Adrenal gland (tissue), 12 donors: ENCODE data around the gene B9D1. TPM values are rescaled to one million over a fixed set of nuclear protein-coding genes. Genes with fewer than 3 reads are reported as not detected.

Experiments used
- DNase-seq, 7 donors: peaks; one replicate each; pipeline ENCODE4 v3.0.0-alpha.2; 2019 to 2020
- H3K27ac ChIP-seq, 5 donors: fragments of 200-600 bp; sonication (generic) in 4 of 5; 1 replicate in 3 of 5; 2 replicates in 2 of 5; pipeline versions ENCODE4 v1.5.1 to v1.8.0; 2016 to 2020; ENCODE audit warnings: mild to moderate bottlenecking in 1 of 5
- H3K27me3 ChIP-seq: fragments of 200-600 bp; 2 replicates; pipeline ENCODE4 v1.8.0; 2021
- H3K36me3 ChIP-seq, 2 donors: fragments of 200-600 bp; replicated peaks in 1 of 2; 1 replicate in 1 of 2; 2 replicates in 1 of 2; pipeline versions ENCODE4 v1.5.1 to v1.8.0; 2018 to 2022
- H3K4me1 ChIP-seq, 2 donors: fragments of 200-600 bp; replicated peaks in 1 of 2; 1 replicate in 1 of 2; 2 replicates in 1 of 2; pipeline versions ENCODE4 v1.5.1 to v1.8.0; 2018 to 2021
- H3K4me3 ChIP-seq, 4 donors: fragments of 200-600 bp; sonication (generic) in 3 of 4; one replicate each; pipeline ENCODE4 v1.5.1; 2016 to 2018
- H3K9me3 ChIP-seq, 3 donors: fragments of 200-600 bp; sonication (generic) in 1 of 3; replicated peaks in 1 of 3; 1 replicate in 2 of 3; 2 replicates in 1 of 3; pipeline versions ENCODE4 v1.5.1 to v1.8.0; 2016 to 2021
- POLR2A ChIP-seq, 2 donors: fragments of 450-650 bp; IDR thresholded peaks; one replicate each; pipeline ENCODE4 v1.6.1; 2017; ENCODE audit warnings: antibody characterized with exemption in 2 of 2, mild to moderate bottlenecking in 2 of 2, moderate library complexity in 1 of 2
- WGBS, 4 donors: extraction: QIAGEN DNeasy Blood & Tissue Kit in 2 of 4; methylation state at CpG; one replicate each; pipeline versions ENCODE4 v1.1.5 to v1.1.7; 2013 to 2017; 5-methylcytosine and 5-hydroxymethylcytosine counted together
- intact Hi-C, 2 donors: fragments of 100-400 bp; cut with DNase I; formaldehyde crosslinking; loops; one replicate each; pipeline versions ENCODE4 v1.14.1 to v1.15.0; 2022 to 2023
- polyA plus RNA-seq, 3 donors: library from polyadenylated mRNA; stranded (reverse); fragments of 200-250 nt in 2 of 3; fragments of 350-450 nt in 1 of 3; fragmentation: Illumina TruSeq in 1 of 3; extraction: RNeasy Lipid Tissue Mini Kit (QIAGEN cat#74804) in 1 of 3; gene quantifications; one replicate each; pipeline ENCODE4 v1.2.3, GENCODE V29; 2013 to 2014
- total RNA-seq, 9 donors: library from RNA; depleted of rRNA in 4 of 9; stranded (reverse); fragments of >200 nt in 4 of 9; fragments of 120-200 nt in 1 of 9; fragmentation: NEBNext Ultra II Directional in 1 of 9; extraction: Animal tissue kit (Norgen Biotek cat#: 25700) in 1 of 9; gene quantifications; one replicate each; pipeline versions ENCODE4 v1.1.0 to v1.2.4, GENCODE V29; 2013 to 2023
- TF ChIP-seq, protein P1 (sequence below), 6 experiments: fragments of 450-650 bp in 4 of 6; fragments of 200-600 bp in 2 of 6; sonication (generic) in 1 of 6; IDR thresholded peaks; 1 replicate in 5 of 6; 2 replicates in 1 of 6; pipeline versions ENCODE4 v1.5.1 to v1.8.0; 2016 to 2021; ENCODE audit warnings: antibody characterized with exemption in 6 of 6, mild to moderate bottlenecking in 2 of 6, moderate library complexity in 1 of 6
- donor health status: healthy with polysubstance abuse.
- donor health status: Bipolar disorder and iron deficiency.
- donor health status: DM: yes; HTN: yes; CAD: no.
- donor health status: DM: no; HTN: no; CAD: no.
- donor health status: DM: no; HTN: no; CAD: no.
- donor health status: DM: yes; HTN: yes; CAD: no.

The B9D1 gene
- total and polyA plus RNA-seq, 12 donors: 19.3 to 67.7 (median 30.1) TPM

DNA sequence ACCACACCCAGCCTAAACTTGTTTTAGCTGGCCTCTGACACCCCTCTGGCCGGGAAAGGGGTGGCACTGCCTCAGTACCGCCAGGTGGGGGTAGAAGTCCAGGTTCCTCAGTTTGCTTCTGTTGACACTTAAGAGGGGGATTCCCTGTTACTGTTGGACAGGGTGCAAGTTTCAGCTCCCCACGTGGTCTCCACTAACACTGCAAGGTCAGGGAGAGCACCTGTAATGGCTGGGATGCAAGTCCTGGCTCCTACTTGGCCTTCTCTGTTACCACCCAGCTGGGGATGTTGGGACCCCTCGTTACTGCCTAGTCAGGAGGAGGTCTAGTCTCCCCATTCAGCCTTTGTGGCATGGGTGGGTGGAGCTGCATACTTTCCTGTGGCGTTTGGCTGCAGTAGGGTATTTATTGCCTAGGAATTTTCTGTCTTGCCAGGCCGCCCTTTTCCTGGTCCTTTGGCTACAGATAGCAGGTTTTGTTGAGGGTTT lies 35.1 kb upstream of the B9D1 start:
- Histone ChIP-seq H3K36me3 (no peaks in the 10 kb centered on the region), H3K27ac (peak overlapping the region in 2 of 5 donors; percentile 67 to 70), H3K4me1 (peaks cover 6 to 29% of the 10 kb centered on the region in 2 donors), H3K4me3 (no peak overlapping the region), H3K27me3 (no peaks in the 10 kb centered on the region), H3K9me3 (no peaks in the 10 kb centered on the region)
- TF ChIP-seq, protein P1, sequence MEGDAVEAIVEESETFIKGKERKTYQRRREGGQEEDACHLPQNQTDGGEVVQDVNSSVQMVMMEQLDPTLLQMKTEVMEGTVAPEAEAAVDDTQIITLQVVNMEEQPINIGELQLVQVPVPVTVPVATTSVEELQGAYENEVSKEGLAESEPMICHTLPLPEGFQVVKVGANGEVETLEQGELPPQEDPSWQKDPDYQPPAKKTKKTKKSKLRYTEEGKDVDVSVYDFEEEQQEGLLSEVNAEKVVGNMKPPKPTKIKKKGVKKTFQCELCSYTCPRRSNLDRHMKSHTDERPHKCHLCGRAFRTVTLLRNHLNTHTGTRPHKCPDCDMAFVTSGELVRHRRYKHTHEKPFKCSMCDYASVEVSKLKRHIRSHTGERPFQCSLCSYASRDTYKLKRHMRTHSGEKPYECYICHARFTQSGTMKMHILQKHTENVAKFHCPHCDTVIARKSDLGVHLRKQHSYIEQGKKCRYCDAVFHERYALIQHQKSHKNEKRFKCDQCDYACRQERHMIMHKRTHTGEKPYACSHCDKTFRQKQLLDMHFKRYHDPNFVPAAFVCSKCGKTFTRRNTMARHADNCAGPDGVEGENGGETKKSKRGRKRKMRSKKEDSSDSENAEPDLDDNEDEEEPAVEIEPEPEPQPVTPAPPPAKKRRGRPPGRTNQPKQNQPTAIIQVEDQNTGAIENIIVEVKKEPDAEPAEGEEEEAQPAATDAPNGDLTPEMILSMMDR (IDR thresholded peaks at IDR 0.05): no peak
- no peak for TF ChIP-seq POLR2A (IDR thresholded peaks at IDR 0.05)
- intact Hi-C loops: no loop called here
- DNase-seq: peak in 2 of 7 donors; percentile 13 to 39
- 75 to 83% (median 78%) methylated on average over 6 of the region's 6 CpGs for WGBS, 4 donors

DNA sequence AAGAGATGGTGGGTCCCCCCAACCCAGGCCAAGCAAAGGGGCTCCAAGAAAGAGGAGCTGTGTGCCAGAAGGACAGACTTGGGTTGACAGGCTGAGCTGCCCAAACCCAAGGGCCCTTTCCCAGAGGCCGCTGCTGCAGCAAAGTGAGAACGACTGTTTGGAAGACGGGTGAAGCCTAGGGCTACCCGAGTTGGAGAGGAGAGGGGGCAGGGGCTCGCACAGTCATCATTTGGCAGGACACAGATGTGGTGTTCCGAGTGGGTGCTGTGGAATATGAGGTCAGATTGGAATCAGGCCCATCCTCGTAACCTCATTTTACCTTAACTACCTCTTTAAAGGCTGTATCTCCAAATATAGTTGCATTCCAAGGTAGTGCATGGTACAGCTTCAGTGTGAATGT lies 29.8 kb upstream of the B9D1 start:
- peak in 2 of 7 donors; percentile 5 to 6 for DNase-seq
- H3K9me3 ChIP-seq: no peaks in the 10 kb centered on the region
- H3K4me1 ChIP-seq: peaks cover 21 to 28% of the 10 kb centered on the region in 2 donors
- no peak for TF ChIP-seq POLR2A (IDR thresholded peaks at IDR 0.05)
- TF ChIP-seq, protein P1 (IDR thresholded peaks at IDR 0.05): no peak
- 82 to 88% (median 86%) methylated on average over 6 to 7 of the region's 7 CpGs for WGBS, 4 donors
- intact Hi-C loops: no loop called here
- H3K27me3 ChIP-seq: no peaks in the 10 kb centered on the region
- H3K36me3 ChIP-seq: no peaks in the 10 kb centered on the region
- H3K4me3 ChIP-seq: no peak overlapping the region
- H3K27ac ChIP-seq: no peak overlapping the region

DNA sequence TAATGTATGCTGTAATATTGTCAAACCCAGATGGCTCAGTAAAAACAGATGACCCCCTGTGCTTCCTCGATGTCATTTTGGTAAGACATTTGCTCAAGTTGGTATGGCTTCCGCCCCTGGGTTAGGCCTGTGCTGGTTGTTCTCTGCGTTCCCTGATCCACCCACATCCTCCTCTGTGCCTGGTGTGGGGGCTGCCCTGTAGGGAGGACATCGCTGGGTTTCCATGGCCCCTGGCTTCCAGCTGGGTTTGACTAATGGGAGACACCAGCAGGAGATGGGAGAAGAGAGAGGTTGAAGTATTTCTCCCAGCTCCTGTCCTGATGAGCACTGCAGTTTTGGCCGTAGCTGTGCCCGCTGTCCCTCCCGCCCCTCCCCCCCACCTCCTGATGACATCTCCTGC lies 28.9 kb upstream of the B9D1 start:
- DNase-seq: peak in 1 of 7 donors; percentile 4
- Histone ChIP-seq H3K27ac (no peak overlapping the region), H3K9me3 (no peaks in the 10 kb centered on the region), H3K27me3 (no peaks in the 10 kb centered on the region), H3K36me3 (no peaks in the 10 kb centered on the region), H3K4me1 (peaks cover 30 to 36% of the 10 kb centered on the region in 2 donors), H3K4me3 (no peak overlapping the region)
- 74 to 90% (median 87%) methylated on average over 6 to 7 of the region's 7 CpGs for WGBS, 4 donors
- TF ChIP-seq POLR2A (IDR thresholded peaks at IDR 0.05): no peak
- TF ChIP-seq, protein P1 (IDR thresholded peaks at IDR 0.05): no peak
- intact Hi-C loops: no loop called here

DNA sequence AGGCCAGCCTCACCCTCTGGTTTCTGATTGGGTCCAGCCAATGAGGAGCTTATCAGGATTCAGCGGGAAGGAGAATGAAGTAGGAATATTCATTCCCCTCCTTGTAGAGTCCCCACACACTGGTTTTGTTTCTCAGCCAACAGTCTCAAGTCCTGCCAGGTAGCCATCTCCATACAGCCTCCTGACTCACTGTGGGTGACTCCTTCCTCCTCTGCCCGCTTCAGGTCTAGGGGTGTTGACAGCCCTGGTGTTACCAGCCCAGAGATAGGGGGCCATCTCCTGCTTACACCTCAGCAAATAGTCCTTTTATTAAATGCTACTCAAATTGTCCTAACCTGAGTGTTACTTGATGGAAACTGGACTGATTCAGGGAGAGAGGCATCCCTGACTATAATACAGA lies 28.4 kb upstream of the B9D1 start:
- 90 to 97% (median 94%) methylated on average over 2 of the region's 2 CpGs for WGBS, 4 donors
- Histone ChIP-seq H3K27me3 (no peaks in the 10 kb centered on the region), H3K4me1 (peaks cover 35 to 41% of the 10 kb centered on the region in 2 donors), H3K27ac (no peak overlapping the region), H3K9me3 (no peaks in the 10 kb centered on the region), H3K36me3 (no peaks in the 10 kb centered on the region), H3K4me3 (no peak overlapping the region)
- TF ChIP-seq, protein P1 (IDR thresholded peaks at IDR 0.05): no peak
- no peak for TF ChIP-seq POLR2A (IDR thresholded peaks at IDR 0.05)
- DNase-seq: peak in 2 of 7 donors; percentile 5 to 12
- intact Hi-C loops: no loop called here
